ENCODE results near the gene RALBP1.
"Not testable (repeated sequence)": the region's sequence is repeated elsewhere in the genome, so short reads cannot be mapped to it uniquely, and the experiment has no call there.

RALBP1 gene

GRCh38 chr18:9454061-9454703, 21.1 kb upstream of the RALBP1 start:
- DNase-seq (ENCODE audit: low read depth in 2 of 2) = no peak

DNA sequence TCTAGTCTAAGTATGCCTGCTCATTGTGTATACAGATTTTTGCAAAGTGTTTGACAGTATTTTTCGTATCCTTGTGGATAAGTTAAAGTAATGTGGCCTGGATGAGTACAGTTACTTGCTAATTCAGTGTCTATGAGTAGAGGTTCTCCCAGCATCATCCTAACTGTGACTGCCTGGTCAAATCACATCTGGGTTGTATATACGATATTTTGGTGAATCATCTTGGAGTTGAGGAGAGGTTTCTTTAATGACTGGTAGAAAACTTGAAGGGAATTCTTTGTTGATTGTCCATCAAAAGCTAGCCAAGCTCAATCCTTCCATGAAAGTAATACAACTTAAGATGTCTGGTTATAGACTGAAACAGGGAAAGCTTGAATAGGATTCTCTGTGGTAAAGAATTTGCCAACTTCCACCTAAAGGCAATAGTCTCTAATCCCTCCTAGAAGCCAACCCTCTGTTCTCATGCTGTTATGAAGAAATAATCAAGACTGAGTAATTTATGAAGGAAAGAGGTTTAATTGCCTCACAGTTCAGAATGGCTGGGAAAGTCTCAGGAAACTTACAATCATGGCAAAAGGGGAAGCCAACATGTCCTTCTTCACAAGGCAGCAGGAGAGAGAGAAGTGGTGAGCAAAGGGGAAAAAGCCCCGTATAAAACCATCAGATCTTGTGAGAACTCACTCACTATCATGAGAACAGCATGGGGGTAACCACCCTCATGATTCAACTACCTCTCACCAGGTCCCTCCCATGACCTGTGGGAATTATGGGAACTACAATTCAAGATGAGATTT, 19.4 kb upstream of the RALBP1 start:
- DNase-seq (ENCODE audit: low read depth in 2 of 2) = no peak

GRCh38 chr18:9466127-9466526, 9.2 kb upstream of the RALBP1 start:
- DNase-seq (ENCODE audit: low read depth in 2 of 2) = no peak

- no peak for DNase-seq (ENCODE audit: low read depth in 2 of 2)
Measured at GRCh38 chr18:9466846-9467245, 8.5 kb upstream of the RALBP1 start.

GRCh38 chr18:9468998-9469397, 6.3 kb upstream of the RALBP1 start:
- no peak for DNase-seq (ENCODE audit: low read depth in 2 of 2)

GRCh38 chr18:9469685-9470084, 5.6 kb upstream of the RALBP1 start:
- DNase-seq (ENCODE audit: low read depth in 2 of 2) = no peak

- DNase-seq (ENCODE audit: low read depth in 2 of 2) = no peak
Measured at GRCh38 chr18:9474108-9474982, 968 bp upstream of the RALBP1 start.

DNA sequence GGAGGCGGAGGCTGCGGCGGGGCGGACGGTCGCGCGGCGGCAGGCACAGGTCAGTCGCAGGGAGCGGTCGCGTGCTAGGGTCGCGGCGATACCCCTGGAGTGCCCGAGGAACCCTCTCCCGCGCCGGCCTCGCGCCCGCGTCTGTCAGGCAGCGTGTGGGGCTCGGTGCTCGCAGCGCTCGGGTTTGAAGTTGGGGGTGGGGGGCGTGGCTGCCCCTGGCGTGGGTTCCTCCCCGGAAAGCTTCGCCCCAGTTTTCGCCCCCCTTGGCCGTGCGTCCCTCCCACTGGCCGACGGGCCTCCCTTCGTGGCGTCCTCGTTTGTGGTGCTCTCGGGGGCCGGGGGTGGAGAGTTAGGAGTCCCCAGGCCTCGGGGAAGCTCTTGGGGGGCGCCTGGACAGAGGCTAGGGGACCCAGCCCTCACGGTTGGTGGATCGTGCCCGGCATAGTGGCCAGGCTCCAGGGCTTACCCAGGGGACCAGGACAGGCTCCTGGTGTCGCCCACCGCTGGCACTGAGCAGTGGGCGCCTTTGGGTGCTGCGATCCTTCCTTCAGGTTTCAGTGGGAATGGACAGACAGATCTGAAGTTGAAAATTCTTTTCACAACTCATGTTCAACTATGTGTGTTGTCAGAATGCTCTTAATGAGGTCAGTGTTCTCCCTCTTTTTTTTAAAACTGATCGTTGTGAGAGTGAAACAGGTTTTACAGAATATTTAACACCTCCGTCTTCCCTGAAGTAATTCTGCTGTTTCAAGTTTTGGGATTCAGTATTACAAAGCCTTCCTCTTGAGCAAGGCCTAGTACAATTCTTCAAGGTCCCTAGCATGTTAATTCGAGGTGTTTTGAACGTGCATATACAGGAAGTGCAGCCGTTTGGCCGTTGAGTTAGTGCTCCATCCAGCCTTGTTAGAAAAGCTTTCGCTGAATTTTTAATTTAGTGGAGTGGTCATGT, 604 bp downstream of the RALBP1 start:
- peak; percentile 30 to 35 for DNase-seq (ENCODE audit: low read depth in 2 of 2)

GRCh38 chr18:9476949-9477348, 1.6 kb downstream of the RALBP1 start:
- DNase-seq (ENCODE audit: low read depth in 2 of 2) = not testable (repeated sequence)

DNA sequence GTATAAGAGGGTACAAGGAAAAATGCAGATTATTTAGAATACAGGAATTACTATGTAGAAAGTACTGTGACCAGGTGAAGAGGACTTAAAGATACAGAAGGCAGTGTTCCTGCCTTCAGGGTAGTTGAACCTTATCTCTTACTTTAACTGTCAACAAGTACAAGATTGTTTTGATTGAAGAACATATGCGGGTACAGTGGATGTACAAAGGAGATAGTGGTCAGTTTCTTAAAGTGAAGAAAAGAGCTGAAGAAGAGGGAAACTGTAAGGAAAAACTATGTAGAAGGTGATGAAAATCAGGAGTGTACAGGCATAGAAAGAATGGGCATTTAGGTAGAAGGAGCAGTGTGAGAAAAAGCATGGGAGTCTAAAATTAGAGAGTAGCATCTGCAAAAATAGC, 2.2 kb downstream of the RALBP1 start:
- no peak for DNase-seq (ENCODE audit: low read depth in 2 of 2)

- no peak for DNase-seq (ENCODE audit: low read depth in 2 of 2)
Measured at GRCh38 chr18:9478545-9478944, 3.2 kb downstream of the RALBP1 start.

DNA sequence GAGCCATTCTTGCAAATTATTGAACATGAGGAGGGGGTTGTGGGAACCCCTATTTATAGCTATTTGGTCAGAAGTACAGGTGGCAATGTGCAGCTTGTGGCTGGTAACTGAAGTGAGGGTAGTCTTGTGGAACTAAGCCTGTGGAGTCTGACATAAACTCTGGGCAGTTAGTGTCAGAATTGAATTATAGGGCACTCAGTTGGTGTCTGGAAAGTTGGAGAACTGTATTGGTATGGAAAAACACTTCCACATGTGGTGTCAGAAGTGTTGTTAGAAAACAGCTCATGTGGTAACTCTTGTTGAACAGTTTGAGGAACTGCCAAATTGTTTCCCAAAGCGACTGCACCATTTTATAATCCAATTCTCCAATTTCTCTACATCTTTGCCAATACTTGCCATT, 7.5 kb downstream of the RALBP1 start:
- DNase-seq (ENCODE audit: low read depth in 2 of 2) = no peak

GRCh38 chr18:9483526-9483925, 8.2 kb downstream of the RALBP1 start:
- no peak for DNase-seq (ENCODE audit: low read depth in 2 of 2)

- DNase-seq (ENCODE audit: low read depth in 2 of 2) = not testable (repeated sequence)
Measured at GRCh38 chr18:9484856-9485255, 9.5 kb downstream of the RALBP1 start.

DNA sequence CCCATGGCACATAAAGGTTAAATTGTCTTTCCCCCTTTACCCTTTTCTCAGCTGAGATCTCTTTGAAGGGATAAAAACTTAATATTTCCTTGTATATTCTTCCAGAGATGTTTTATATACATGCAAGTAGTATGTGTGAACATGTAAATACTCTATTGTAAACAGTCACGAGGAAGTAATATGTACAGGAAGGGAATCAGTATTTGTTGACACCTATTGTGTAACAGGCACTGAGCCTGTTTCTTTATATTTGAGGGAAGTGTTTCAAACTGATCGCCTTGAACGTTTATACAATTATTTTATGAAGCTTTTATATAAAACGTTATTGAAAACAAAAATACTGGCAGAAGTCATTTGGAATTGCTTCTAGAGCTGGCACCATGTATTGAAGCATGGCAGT, 13.2 kb downstream of the RALBP1 start:
- no peak for DNase-seq (ENCODE audit: low read depth in 2 of 2)

DNA sequence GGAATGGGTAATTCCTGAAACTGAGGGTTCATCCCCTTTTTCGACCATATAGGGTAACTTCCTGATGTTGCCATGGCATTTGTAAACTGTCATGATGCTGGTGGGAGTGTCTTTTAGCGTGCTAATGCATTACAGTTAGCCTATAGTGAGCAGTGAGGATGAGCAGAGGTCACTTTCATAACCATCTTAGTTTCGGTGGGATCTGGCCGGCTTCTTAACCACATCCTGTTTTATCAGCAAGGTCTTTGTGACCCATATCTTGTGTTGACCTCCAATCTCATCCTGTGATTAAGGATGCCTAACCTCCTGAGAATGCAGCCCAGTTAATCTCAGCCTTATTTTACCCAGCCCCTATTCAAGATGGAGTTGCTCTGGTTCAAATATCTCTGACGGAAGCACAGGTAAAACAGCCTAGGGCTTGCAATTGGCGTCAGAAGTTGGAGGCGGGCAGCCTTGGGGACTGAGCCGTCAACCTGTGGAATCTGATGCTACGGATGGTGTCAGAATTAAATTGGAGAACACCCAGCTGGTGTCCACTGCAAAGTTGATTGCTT, 19.5 kb downstream of the RALBP1 start:
- DNase-seq (ENCODE audit: low read depth in 2 of 2) = no peak

GRCh38 chr18:9495465-9495864, 20.2 kb downstream of the RALBP1 start:
- DNase-seq (ENCODE audit: low read depth in 2 of 2) = no peak

DNA sequence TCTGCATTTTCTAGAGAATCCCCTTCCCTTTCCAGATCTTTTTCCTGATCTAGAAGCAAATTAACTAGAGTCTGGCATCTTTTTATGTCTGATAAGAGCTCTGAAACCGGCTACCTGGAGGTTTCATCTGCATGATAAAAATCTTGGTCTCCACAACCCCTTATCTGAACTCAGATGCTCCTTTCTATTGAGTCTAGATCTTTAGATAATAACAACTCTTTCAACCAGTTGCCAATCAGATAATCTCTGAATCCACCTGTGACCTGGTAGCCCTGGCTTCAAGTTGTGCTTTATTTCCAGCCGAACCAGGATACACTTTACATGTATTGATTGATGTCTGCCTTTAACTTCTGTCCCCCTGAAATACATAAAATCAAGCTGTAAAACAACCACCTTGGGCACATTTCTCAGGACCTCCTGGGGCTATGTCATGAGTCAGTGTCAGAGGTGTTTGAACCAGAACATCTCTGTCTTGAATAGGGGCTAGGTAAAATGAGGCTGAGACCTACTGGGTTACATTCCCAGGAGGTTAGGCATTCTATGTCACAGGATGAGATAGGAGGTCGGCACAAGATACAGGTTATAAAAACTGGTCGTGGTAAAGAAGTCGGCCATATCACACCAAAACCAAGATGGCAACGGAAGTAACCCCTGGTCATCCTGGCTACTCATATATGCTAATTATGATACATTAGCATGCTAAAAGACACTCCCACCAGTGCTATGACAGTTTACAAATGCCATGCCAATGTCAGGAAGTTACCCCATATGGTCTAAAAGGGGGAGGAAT, 20.8 kb downstream of the RALBP1 start:
- DNase-seq (ENCODE audit: low read depth in 2 of 2) = no peak

DNA sequence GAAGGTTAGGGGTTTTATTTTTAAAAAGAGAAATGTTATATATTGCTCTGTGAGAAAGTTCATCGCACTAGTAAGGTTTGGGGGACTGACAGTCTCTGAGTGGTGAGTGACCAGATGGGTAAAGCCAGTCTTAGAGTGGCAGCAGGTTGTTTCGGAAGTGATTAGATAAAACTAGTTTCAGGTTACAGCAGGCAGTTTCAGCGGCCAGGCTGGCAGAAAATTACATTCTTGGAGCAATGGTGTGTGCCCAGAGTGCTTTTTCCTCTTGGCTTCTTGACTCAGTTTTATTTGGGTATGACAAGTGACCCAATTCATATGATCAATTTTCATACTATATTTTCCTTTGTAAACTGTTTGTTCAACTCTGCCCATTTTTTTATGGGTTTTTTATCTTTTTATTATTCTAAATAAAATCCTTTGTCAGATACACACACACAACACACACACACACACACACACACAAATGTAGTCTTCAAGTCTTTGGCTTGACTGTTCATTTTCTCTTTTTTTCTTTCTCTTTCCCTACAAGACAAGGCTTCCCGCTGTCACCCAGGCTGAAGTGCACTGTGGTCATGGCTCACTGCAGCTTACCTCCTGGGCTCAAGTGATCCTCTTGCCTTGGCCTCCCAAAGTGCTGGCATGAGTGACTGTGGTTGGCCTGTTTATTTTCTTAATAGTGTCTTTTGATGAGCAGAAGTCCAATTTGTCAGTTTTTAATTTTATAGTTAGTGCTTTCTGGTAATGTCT, 30.9 kb downstream of the RALBP1 start:
- no peak for DNase-seq (ENCODE audit: low read depth in 2 of 2)
